Esophagus muscularis mucosa (tissue), 3 donors: ENCODE data around the gene C3orf22.

Experiments used
- CTCF ChIP-seq, 3 experiments: fragments of 200-600 bp in 2 of 3; fragments of 450-650 bp in 1 of 3; sonication (generic) in 2 of 3; IDR thresholded peaks; one replicate each; pipeline ENCODE4 v1.5.1; 2017 to 2019; ENCODE audit warnings: antibody characterized with exemption in 3 of 3, mild to moderate bottlenecking in 2 of 3, moderate library complexity in 1 of 3
- POLR2AphosphoS5 ChIP-seq, 2 donors: sonication (generic); formaldehyde crosslinking; IDR thresholded peaks; one replicate each; pipeline ENCODE4 v1.6.1; 2017; ENCODE audit warnings: antibody characterized with exemption in 2 of 2

- TF ChIP-seq CTCF (IDR thresholded peaks at IDR 0.05) (no peak), POLR2AphosphoS5 (IDR thresholded peaks at IDR 0.05) (no peak)
Observed at GRCh38 chr3:126553284-126554084, 5.2 kb downstream of the C3orf22 start.
